NCI-H2171 treated with DMSO at 0.1 percent for 48 hours (cell line): ENCODE measurements around the gene UGDH.
"Not testable (repeated sequence)": the region's sequence is repeated elsewhere in the genome, so short reads cannot be mapped to it uniquely, and the experiment has no call there.

ENCODE experiments used
- DNase-seq: peaks from one replicate; lab custom pipeline; 2025; lab: John Stamatoyannopoulos, UW

The UGDH gene

GRCh38 chr4:39529534-39529933 is 2.3 kb upstream of the UGDH start:
- DNase-seq = no peak

GRCh38 chr4:39528061-39528465 is 824 bp upstream of the UGDH start:
- DNase-seq = no peak

- peak; percentile 40 for DNase-seq
These were observed 409 bp downstream of the UGDH start for GRCh38 chr4:39526765-39527295.

- no peak for DNase-seq
These were observed 1.2 kb downstream of the UGDH start for GRCh38 chr4:39525822-39526690.

- no peak for DNase-seq
These were observed 2.9 kb downstream of the UGDH start for GRCh38 chr4:39524161-39524957.

- DNase-seq = no peak
These were observed 5.2 kb downstream of the UGDH start for GRCh38 chr4:39522068-39522467.

GRCh38 chr4:39521253-39521919 is 5.9 kb downstream of the UGDH start:
- DNase-seq = no peak

- DNase-seq = no peak
These were observed 8.8 kb downstream of the UGDH start for GRCh38 chr4:39518484-39518883.

- no peak for DNase-seq
These were observed 10.8 kb downstream of the UGDH start for GRCh38 chr4:39516407-39516966.

GRCh38 chr4:39515669-39516401 is 11.4 kb downstream of the UGDH start:
- not testable (repeated sequence) for DNase-seq

- DNase-seq = no peak
These were observed 12.3 kb downstream of the UGDH start for GRCh38 chr4:39514888-39515401.

GRCh38 chr4:39514266-39514665 is 13.0 kb downstream of the UGDH start:
- not testable (repeated sequence) for DNase-seq

- no peak for DNase-seq
These were observed 16.8 kb downstream of the UGDH start for GRCh38 chr4:39510348-39510929.

- DNase-seq = no peak
These were observed 21.7 kb downstream of the UGDH start for GRCh38 chr4:39505581-39505980.

GRCh38 chr4:39504538-39504937 is 22.7 kb downstream of the UGDH start:
- DNase-seq = no peak

- DNase-seq = not testable (repeated sequence)
These were observed 24.6 kb downstream of the UGDH start for GRCh38 chr4:39502664-39503035.

- DNase-seq = no peak
These were observed 25.1 kb downstream of the UGDH start for GRCh38 chr4:39502019-39502663.

- no peak for DNase-seq
These were observed 28.6 kb downstream of the UGDH start for GRCh38 chr4:39498727-39499020.

- no peak for DNase-seq
These were observed 29.1 kb downstream of the UGDH start for GRCh38 chr4:39497909-39498726.
